ENCODE results near the gene BRMS1. TPM values are rescaled to one million over a fixed set of nuclear protein-coding genes. Genes with fewer than 3 reads are reported as not detected.
A peak's percentile ranks its signal among the peaks of the same experiment; 100 is the strongest.

The BRMS1 gene
- total RNA-seq, 1 donor from 2014 or later: 16.4 TPM

- Histone ChIP-seq H3K27me3 (peaks cover 3% of the 10 kb centered on the region), H3F3A (ENCODE audit: low read depth) (no peaks in the 10 kb centered on the region), H2AFZ (replicated peaks) (no peak overlapping the region), H3K4me3 (no peak overlapping the region), H3K36me3 (no peaks in the 10 kb centered on the region), H3K27ac (no peak overlapping the region), H3K9me3 (ENCODE audit: low read depth) (no peaks in the 10 kb centered on the region), H4K20me1 (ENCODE audit: low read depth) (no peaks in the 10 kb centered on the region), H3K9ac (no peak overlapping the region), H3K4me1 (peaks cover 11% of the 10 kb centered on the region), H3K79me2 (ENCODE audit: low read depth) (no peaks in the 10 kb centered on the region), H3K4me2 (no peak overlapping the region)
- no peaks in the 10 kb centered on the region for H3K36me3 Mint-ChIP-seq
- peak overlapping the region; percentile 51 for H3K27ac Mint-ChIP-seq
- H3K27me3 Mint-ChIP-seq (ENCODE audit: insufficient read depth, low read depth): peaks cover 19% of the 10 kb centered on the region
- H3K9me3 Mint-ChIP-seq: no peaks in the 10 kb centered on the region
- no peak for DNase-seq (ENCODE audit: low spot score)
- TF ChIP-seq EZH2phosphoT487 (IDR thresholded peaks at IDR 0.05) (no peak), EZH2 (IDR thresholded peaks at IDR 0.05) (no peak), CTCF (IDR thresholded peaks at IDR 0.05) (no peak)
- H3K4me1 Mint-ChIP-seq: peaks cover 48% of the 10 kb centered on the region
- H3K4me3 Mint-ChIP-seq: peak overlapping the region; percentile 34
Observed at GRCh38 chr11:66327171-66328030, 17.5 kb downstream of the BRMS1 start.

DNA sequence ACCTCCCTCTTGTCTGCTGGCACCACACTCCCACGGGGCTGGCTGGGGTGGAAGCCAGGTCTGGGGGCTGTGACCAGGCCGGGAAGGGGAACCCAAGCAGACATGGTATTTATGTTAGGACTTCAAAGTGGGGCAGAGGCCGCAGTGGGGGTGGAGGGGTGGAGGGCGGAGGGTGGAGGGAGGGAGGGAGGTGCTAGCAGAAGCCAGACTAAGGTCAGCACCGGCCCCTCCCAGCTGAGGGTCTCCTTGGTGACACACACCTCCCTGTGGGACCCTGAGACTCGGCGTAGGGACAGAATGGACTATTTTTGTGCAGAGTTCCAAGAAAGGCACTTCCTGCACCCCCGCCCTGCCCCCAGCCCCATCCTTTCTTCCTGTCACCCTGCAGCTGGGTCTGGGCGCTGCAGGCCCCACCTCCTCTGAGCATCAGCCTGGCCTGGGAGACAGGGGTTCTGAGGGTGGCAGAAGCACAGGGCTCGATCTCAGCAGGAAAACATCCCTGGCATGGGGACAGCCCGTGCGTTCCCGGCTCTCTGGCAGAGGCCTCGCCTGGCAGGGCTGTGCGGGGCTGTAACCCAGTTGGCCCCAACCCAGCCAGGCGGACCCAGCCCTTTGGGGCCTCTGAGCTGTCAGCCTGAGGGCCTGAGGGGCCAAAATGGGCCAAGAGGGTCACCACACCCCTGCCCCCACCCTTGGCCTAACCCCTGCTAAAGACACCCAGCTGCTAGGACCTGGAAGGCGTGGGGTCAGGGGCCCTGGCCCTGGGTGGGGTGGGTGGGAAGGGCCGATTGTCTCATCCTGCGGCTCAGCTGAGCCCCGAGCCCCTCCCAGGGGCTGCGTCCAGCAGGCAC is 18.4 kb downstream of the BRMS1 start:
- H3K27me3 ChIP-seq: peaks cover 3% of the 10 kb centered on the region
- Mint-ChIP-seq H3K36me3 (no peaks in the 10 kb centered on the region), H3K27me3 (ENCODE audit: insufficient read depth, low read depth) (peaks cover 21% of the 10 kb centered on the region), H3K4me3 (no peak overlapping the region), H3K4me1 (peaks cover 51% of the 10 kb centered on the region), H3K27ac (peak overlapping the region; percentile 12), H3K9me3 (no peaks in the 10 kb centered on the region)
- H3K36me3 ChIP-seq: no peaks in the 10 kb centered on the region
- peaks cover 11% of the 10 kb centered on the region for H3K4me1 ChIP-seq
- no peak overlapping the region for H3K27ac ChIP-seq
- H2AFZ ChIP-seq (replicated peaks): no peak overlapping the region
- TF ChIP-seq EZH2 (IDR thresholded peaks at IDR 0.05): no peak
- no peak for TF ChIP-seq CTCF (IDR thresholded peaks at IDR 0.05)
- TF ChIP-seq EZH2phosphoT487 (IDR thresholded peaks at IDR 0.05): no peak
- H3K4me2 ChIP-seq: no peak overlapping the region
- H4K20me1 ChIP-seq (ENCODE audit: low read depth): no peaks in the 10 kb centered on the region
- H3K79me2 ChIP-seq (ENCODE audit: low read depth): no peaks in the 10 kb centered on the region
- no peaks in the 10 kb centered on the region for H3K9me3 ChIP-seq (ENCODE audit: low read depth)
- no peak for DNase-seq (ENCODE audit: low spot score)
- no peaks in the 10 kb centered on the region for H3F3A ChIP-seq (ENCODE audit: low read depth)
- H3K9ac ChIP-seq: no peak overlapping the region
- H3K4me3 ChIP-seq: no peak overlapping the region

DNA sequence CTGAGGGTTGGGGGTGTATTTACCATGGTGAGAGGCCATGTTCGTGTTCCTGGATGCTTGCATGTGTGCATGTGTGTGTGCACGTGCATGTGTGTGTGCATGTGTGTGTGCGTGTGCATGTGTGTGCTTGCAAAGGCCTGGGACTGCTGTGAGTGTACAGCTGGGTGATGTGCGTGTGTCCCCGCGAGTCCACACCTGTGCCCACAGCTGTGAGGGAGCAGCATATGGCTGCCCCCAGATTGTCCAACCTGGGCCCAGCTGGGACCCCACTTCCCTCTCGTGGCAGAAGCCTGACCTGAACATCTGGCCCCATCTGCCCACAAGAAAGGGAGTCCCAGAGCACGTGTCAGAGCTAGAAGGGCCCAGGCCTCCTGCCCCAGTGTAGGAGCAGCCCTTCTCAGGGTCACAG is 19.6 kb downstream of the BRMS1 start:
- Histone ChIP-seq H3K27ac (no peak overlapping the region), H3F3A (ENCODE audit: low read depth) (no peaks in the 10 kb centered on the region), H3K79me2 (ENCODE audit: low read depth) (no peaks in the 10 kb centered on the region), H4K20me1 (ENCODE audit: low read depth) (no peaks in the 10 kb centered on the region), H3K9me3 (ENCODE audit: low read depth) (no peaks in the 10 kb centered on the region), H3K4me3 (no peak overlapping the region), H3K9ac (no peak overlapping the region), H3K27me3 (peaks cover 3% of the 10 kb centered on the region), H3K4me2 (no peak overlapping the region), H2AFZ (replicated peaks) (no peak overlapping the region), H3K36me3 (no peaks in the 10 kb centered on the region), H3K4me1 (peaks cover 11% of the 10 kb centered on the region)
- H3K36me3 Mint-ChIP-seq: no peaks in the 10 kb centered on the region
- H3K9me3 Mint-ChIP-seq: peaks cover 2% of the 10 kb centered on the region
- H3K4me1 Mint-ChIP-seq: peaks cover 51% of the 10 kb centered on the region
- no peak for DNase-seq (ENCODE audit: low spot score)
- peaks cover 21% of the 10 kb centered on the region for H3K27me3 Mint-ChIP-seq (ENCODE audit: insufficient read depth, low read depth)
- TF ChIP-seq EZH2phosphoT487 (IDR thresholded peaks at IDR 0.05) (no peak), CTCF (IDR thresholded peaks at IDR 0.05) (no peak), EZH2 (IDR thresholded peaks at IDR 0.05) (no peak)
- H3K27ac Mint-ChIP-seq: no peak overlapping the region
- no peak overlapping the region for H3K4me3 Mint-ChIP-seq
